Activated CD4-positive, alpha-beta memory T cell treated with anti-CD3 and anti-CD28 coated beads for 36 hours (primary cell): ENCODE data around the gene CD7. TPM values are rescaled to one million over a fixed set of nuclear protein-coding genes. Genes with fewer than 3 reads are reported as not detected.

Experiments
- CTCF ChIA-PET: fragments of 350-600 bp; sonication (Branson Sonifier 250); formaldehyde crosslinking; loops from one replicate; lab custom pipeline; 2021; ENCODE audit warnings: antibody characterized with exemption, inconsistent platforms; lab: Charles Lee
- POLR2A ChIA-PET: fragments of 350-600 bp; sonication (Branson Sonifier 250); formaldehyde crosslinking; loops from one replicate; lab custom pipeline; 2021; ENCODE audit warnings: antibody characterized with exemption; lab: Charles Lee
- DNase-seq: peaks from one replicate; pipeline ENCODE4 v3.0.0-alpha.2; 2020
- H3K27ac Mint-ChIP-seq: one replicate; pipeline ENCODE4 v1.8.0; 2021; ENCODE audit warnings: mixed read lengths
- H3K27me3 Mint-ChIP-seq: one replicate; pipeline ENCODE4 v1.8.0; 2021; ENCODE audit warnings: mixed read lengths
- H3K36me3 Mint-ChIP-seq: one replicate; pipeline ENCODE4 v1.8.0; 2021; ENCODE audit warnings: mixed read lengths
- H3K4me1 Mint-ChIP-seq: one replicate; pipeline ENCODE4 v1.8.0; 2021; ENCODE audit warnings: low read depth, mixed read lengths
- H3K4me3 Mint-ChIP-seq: one replicate; pipeline ENCODE4 v1.8.0; 2021; ENCODE audit warnings: mild to moderate bottlenecking, mixed read lengths
- H3K9me3 Mint-ChIP-seq: one replicate; pipeline ENCODE4 v1.8.0; 2021; ENCODE audit warnings: mixed read lengths
- intact Hi-C: fragments of 100-400 bp; cut with micrococcal nuclease; formaldehyde crosslinking; loops from one replicate; pipeline ENCODE4 v1.15.1; 2023
- total RNA-seq, 2 experiments: library from RNA; stranded (reverse); gene quantifications; one replicate each; pipeline ENCODE4 v1.2.3, GENCODE V29; 2021

CD7 gene
- total RNA-seq, 2 experiments from 2014 or later, result 570 to 574 TPM

DNA sequence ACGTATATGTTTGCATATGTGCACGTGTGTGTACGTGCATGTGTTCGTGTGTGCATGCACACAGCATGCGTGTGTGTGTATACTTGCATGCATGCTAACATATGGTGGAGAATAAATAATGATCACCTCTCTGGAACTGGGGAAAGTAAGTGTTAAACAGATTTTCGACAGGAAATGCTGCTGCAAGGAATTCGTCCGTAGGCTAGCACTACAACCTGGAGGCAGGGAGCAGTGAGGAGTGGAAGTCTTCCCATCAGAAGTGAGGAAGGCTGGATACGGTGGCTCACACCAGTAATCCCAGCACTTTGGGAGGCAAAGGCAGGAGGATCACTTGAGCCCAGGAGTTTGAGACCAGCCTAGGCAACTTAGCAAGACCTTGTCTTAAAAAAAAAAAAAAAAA is 39.1 kb downstream of the CD7 start:
- ChIA-PET CTCF (no interaction called here), POLR2A (no interaction called here)
- Mint-ChIP-seq H3K4me1 (peaks cover 21% of the 10 kb centered on the region), H3K27ac (no peak overlapping the region), H3K4me3 (no peak overlapping the region), H3K27me3 (no peaks in the 10 kb centered on the region), H3K9me3 (no peaks in the 10 kb centered on the region), H3K36me3 (no peaks in the 10 kb centered on the region)
- DNase-seq, result no peak
- intact Hi-C loops, result no loop called here

DNA sequence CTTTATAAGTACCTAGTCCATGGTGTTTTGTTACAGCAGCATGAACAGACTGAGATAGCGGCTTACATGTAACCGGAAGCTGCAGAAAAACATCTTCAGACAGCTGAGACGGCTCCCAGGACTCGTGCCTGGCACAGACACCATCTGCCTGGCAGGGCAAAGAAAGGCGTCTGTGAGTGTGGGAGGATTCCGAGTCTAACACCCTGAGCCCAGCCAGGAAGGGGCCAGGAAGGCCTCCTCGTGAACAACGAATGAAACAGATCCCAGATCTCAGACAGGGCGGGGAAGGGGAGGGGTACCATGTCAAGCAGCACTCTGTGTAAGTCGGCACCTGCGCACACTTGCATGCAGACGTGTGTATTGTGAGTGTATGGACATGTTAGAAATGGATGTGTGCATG is 39.6 kb downstream of the CD7 start:
- no peak overlapping the region for H3K4me3 Mint-ChIP-seq
- CTCF ChIA-PET, result interaction anchor here (1.3 kb wide), 1 partner anchor 72 kb away, joined by 3 read pairs; no protein-coding TSS in a partner anchor
- intact Hi-C loops, result no loop called here

DNA sequence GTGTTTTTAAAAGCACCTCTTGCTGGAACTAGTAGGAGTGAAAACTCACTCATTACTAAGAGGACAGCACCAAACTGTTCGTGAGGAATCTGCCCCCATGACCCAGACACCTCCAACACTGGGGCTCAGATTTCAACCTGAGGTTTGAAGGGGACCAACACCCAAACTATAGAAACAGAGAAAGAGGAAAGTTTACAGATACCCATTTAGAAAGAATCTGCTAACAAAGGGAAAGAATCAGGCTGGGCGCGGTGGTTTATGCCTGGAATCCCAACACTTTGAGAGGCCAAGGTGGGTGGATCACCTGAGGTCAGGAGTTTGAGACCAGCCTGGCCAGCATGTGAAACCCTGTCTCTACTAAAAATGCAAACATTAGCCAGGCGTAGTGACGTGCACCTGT is 40.5 kb downstream of the CD7 start:
- POLR2A ChIA-PET, result interaction anchor here (0.5 to 0.6 kb wide), 2 partner anchors 30 to 125 kb away, joined by 3 to 4 read pairs; no protein-coding TSS in a partner anchor
- H3K36me3 Mint-ChIP-seq, result peaks cover 7% of the 10 kb centered on the region
- CTCF ChIA-PET, result interaction anchor here (0.8 to 1.3 kb wide), 2 partner anchors 71 to 74 kb away, joined by 3 read pairs; no protein-coding TSS in a partner anchor

More for the DNA sequence above, 39.6 kb downstream of the CD7 start:
- no peak for DNase-seq
- POLR2A ChIA-PET, result no interaction called here
- no peaks in the 10 kb centered on the region for H3K36me3 Mint-ChIP-seq
- no peaks in the 10 kb centered on the region for H3K9me3 Mint-ChIP-seq
- H3K27me3 Mint-ChIP-seq, result no peaks in the 10 kb centered on the region
- H3K27ac Mint-ChIP-seq, result no peak overlapping the region
- peaks cover 17% of the 10 kb centered on the region for H3K4me1 Mint-ChIP-seq

DNA sequence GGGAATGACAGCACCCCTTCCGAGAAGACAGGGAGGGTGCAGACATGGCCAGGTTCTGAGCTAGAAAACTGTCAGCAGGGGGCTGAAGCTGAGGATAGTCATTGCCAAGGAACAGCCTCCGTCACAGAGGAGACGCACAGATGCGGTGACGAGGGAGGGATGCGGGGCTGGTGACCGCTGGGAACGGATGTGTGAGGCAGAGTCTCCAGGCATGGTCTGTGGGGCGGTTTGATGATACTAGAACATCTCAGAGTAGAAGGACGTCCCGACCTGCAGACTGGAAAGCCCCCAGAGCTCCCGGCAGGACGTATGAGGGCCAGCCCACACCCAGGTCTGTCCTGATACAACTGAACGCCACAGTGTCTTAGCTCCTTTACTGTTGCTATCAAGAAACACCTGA is 42.1 kb downstream of the CD7 start:
- intact Hi-C loops, result no loop called here
- Mint-ChIP-seq H3K4me1 (peaks cover 23% of the 10 kb centered on the region), H3K27ac (no peak overlapping the region), H3K9me3 (no peaks in the 10 kb centered on the region), H3K36me3 (peaks cover 20% of the 10 kb centered on the region), H3K27me3 (no peaks in the 10 kb centered on the region), H3K4me3 (no peak overlapping the region)
- CTCF ChIA-PET, result no interaction called here
- no peak for DNase-seq
- POLR2A ChIA-PET, result interaction anchor here (3.7 kb wide), 1 partner anchor 23 kb away, joined by 19 read pairs; no protein-coding TSS in a partner anchor

More for the DNA sequence above, 40.5 kb downstream of the CD7 start:
- Mint-ChIP-seq H3K4me1 (peaks cover 18% of the 10 kb centered on the region), H3K27ac (no peak overlapping the region), H3K4me3 (no peak overlapping the region), H3K9me3 (no peaks in the 10 kb centered on the region), H3K27me3 (no peaks in the 10 kb centered on the region)
- intact Hi-C loops, result no loop called here
- no peak for DNase-seq

DNA sequence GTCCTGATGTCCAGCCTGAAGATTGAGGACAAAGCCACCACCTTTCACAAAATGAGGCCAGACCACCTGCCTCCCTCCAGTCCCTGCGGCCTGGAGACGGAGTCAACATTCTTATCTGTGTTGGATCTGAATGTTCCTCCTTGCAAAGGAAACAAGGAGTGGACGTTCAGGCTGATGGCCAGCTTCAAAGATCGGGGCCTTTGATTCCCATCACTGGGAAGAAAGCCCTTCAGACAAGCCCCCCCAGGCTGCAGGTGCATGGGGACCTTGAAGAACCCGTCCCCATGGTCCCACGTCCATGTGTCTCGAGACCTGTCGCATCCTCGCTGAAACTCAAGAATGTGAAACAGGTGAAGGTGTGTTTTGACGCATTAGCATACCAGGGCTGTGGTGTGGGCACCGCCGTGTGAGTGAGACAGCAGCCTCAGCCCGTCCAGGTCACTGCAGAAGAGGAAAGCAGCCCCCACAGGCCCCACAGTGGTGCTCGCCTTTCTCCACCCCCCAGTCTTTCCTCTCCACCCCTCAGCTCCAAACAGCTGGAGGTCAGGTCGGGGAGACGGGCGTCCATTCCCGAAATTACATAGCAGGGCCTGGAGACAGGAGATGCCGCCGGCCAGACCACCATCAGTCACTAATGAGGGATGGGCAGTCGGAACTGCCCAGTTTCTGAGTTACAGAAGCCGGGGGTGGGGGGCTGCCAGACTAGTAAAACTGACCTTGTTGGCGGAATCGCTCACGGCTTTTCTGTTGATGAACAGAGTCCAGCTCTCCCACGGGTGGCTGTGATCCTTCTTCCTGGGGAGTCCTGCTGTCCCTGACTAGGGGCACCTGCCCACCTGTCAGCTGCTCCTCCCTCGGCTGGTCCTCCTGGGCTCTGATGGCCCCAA is 43.0 kb downstream of the CD7 start:
- Mint-ChIP-seq H3K27ac (no peak overlapping the region), H3K4me3 (peak overlapping the region; percentile 88), H3K4me1 (peaks cover 33% of the 10 kb centered on the region), H3K9me3 (no peaks in the 10 kb centered on the region), H3K36me3 (peaks cover 26% of the 10 kb centered on the region), H3K27me3 (no peaks in the 10 kb centered on the region)
- DNase-seq, result no peak
- ChIA-PET POLR2A (interaction anchor here (0.8 to 3.7 kb wide), 7 partner anchors 8 to 47 kb away, joined by 3 to 19 read pairs (median 5); no protein-coding TSS in a partner anchor), CTCF (interaction anchor here (0.9 to 1.3 kb wide), 3 partner anchors 24 to 69 kb away, joined by 3 to 10 read pairs (median 5); no protein-coding TSS in a partner anchor)
- intact Hi-C loops, result no loop called here

DNA sequence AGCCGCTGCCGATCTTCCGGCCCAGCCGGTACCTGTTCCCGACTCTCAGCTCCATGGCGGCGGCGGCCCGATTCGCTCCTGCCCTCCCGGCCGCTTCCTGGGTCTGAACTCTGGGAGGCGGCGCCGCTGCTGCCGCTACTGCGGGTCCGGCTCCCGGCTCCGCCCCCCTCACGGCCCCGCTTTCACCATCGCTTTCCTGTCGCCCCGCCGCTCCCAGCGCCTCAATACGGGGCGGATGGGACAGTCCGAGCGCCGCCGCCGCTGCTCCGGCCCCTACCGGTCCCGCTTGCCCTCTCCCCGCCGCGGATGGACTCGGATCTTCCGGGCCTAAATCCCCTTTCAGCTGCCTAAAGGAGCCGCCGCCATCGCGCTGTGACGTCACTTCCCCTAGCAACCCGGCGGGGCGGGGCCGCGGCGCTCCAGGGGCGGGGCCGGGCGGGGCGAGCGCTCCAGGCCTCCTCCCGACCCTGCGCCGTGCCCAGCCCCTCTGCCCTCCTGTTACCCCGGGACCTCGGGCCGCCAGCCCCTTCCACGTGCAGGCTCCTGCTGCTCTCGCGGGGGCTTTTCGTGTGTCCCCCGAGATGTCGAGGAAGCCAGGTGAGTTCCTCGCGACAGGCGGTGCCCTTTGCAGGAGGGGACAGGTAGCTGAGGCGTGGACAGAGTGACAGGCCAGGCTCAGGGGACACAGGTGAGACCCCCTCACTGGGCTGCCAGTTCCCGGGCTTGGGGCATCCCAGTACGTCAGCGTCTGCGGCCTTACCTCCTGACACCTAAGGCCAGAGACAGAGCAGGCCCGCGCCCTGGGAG is 43.9 kb downstream of the CD7 start, which contains the start of gene CSNK1D:
Gene CSNK1D, minus strand, starts transcription at position 374 of the 807 bp plus-strand sequence. Its CDS starts 319 bp downstream, at position 55.
- intact Hi-C loops, result loop anchor here (1.0 to 2.0 kb wide), 3 partner anchors 19 to 250 kb away; partner anchors contain the start of gene LRRC45
- H3K9me3 Mint-ChIP-seq, result no peaks in the 10 kb centered on the region
- CTCF ChIA-PET, result interaction anchor here (1.2 to 1.3 kb wide), 2 partner anchors 25 to 48 kb away, joined by 5 to 10 read pairs; no protein-coding TSS in a partner anchor

DNA sequence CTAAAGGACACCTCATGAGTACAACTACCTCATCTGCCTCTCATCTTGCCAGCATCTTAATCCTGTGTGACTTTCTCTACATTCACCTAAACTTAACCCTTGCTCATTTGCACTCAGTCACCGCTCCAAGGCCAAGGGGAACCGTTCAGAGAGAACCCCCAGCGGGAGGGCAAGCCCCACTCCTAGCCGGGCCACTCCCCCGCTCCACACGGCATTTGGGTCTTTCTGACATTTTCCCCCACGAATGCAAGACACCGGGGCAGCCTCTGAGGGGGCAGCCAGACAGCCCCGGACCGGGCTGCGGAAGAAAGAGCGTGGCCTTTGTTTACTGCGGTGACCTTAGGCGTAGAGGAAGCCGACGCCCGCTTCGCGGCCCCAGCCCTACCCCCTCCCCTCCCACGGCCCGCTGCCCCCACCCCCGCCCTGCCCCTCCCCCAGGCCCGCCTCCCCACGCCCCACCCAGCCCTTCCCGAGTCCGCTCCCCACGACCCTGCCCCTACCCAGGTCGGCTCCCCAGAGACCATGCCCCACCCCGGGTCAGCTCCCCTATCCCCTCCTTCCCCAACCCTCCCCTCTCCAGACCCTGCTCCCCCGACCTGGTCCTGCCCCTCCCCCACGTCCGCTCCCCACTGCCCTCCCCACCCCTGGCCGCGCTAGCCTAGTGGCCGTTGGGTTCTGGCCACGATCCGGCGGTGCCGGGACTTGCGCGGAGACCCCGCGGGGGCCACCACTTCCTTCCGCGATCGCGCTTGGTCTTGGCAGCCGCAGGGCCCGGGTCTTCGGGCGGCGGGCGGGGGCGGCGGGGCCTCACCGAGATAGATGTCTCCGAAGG is 44.7 kb downstream of the CD7 start:
- H3K27me3 Mint-ChIP-seq, result no peaks in the 10 kb centered on the region
- POLR2A ChIA-PET, result interaction anchor here (1.3 to 3.7 kb wide), 6 partner anchors 10 to 36 kb away, joined by 3 to 19 read pairs (median 6); no protein-coding TSS in a partner anchor
- H3K27ac Mint-ChIP-seq, result peak overlapping the region; percentile 98
- H3K9me3 Mint-ChIP-seq, result no peaks in the 10 kb centered on the region
- peak; percentile 52 for DNase-seq
- H3K4me3 Mint-ChIP-seq, result peak overlapping the region; percentile 88
- CTCF ChIA-PET, result interaction anchor here (1.3 kb wide), 1 partner anchor 26 kb away, joined by 10 read pairs; no protein-coding TSS in a partner anchor
- H3K4me1 Mint-ChIP-seq, result peaks cover 48% of the 10 kb centered on the region
- peaks cover 35% of the 10 kb centered on the region for H3K36me3 Mint-ChIP-seq
- intact Hi-C loops, result loop anchor here (1.0 to 2.0 kb wide), 3 partner anchors 20 to 249 kb away; partner anchors contain the start of gene LRRC45

More for the DNA sequence above, 43.9 kb downstream of the CD7 start, which contains the start of gene CSNK1D:
- peak within 1 kb of the TSS; percentile 98 for H3K27ac Mint-ChIP-seq
- peak within 1 kb of the TSS; percentile 88 for H3K4me3 Mint-ChIP-seq
- DNase-seq, result peak; percentile 94
- peaks cover 40% of the 10 kb centered on the region for H3K4me1 Mint-ChIP-seq
- POLR2A ChIA-PET, result interaction anchor here (0.8 to 3.7 kb wide), 8 partner anchors 9 to 47 kb away, joined by 3 to 19 read pairs (median 4); no protein-coding TSS in a partner anchor
- peaks cover 29% of the 10 kb centered on the region for H3K36me3 Mint-ChIP-seq
- no peaks in the 10 kb centered on the region for H3K27me3 Mint-ChIP-seq

DNA sequence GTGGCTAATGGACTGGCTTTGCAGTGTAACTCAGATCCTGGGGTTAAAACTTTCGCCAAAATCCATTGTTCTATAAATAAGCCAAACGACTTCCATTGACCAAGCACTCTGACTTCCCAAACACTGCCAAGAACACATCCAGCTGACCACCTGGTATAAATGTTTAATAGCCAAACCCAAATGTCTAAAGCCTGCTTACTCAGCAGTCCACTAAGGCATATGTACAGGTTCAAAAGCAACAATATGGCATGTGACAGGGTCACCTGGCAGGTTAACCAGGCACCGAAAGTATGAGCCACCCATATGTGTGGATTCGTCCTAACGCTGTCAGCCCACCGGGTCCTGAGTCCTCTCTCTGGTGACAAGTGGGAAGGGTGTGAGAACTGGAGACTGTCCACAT is 46.0 kb downstream of the CD7 start:
- peaks cover 43% of the 10 kb centered on the region for H3K36me3 Mint-ChIP-seq
- no peaks in the 10 kb centered on the region for H3K9me3 Mint-ChIP-seq
- intact Hi-C loops, result no loop called here
- peak overlapping the region; percentile 79 for H3K27ac Mint-ChIP-seq
- ChIA-PET POLR2A (no interaction called here), CTCF (no interaction called here)
- no peaks in the 10 kb centered on the region for H3K27me3 Mint-ChIP-seq
- no peak for DNase-seq
- H3K4me3 Mint-ChIP-seq, result peak overlapping the region; percentile 84
- H3K4me1 Mint-ChIP-seq, result peaks cover 60% of the 10 kb centered on the region

DNA sequence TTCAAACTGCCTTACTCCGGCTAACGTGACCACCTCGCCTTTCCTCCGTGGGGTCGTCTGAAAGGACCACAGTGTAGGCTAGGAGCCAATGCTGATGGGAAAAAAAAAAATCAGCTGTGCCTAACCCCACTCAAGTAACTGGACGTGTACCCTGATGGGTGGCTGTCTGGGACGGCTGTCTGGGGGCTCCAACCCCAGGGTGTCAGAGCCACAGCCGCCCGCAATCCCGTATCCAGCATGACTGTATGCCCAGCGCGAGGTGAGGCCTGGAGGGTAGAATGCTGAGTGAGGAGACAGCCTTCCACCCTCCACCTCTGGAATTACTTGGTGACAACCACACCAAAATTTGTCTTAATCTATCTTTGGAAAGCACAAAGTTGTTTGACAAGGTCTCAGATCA is 46.8 kb downstream of the CD7 start:
- no peak for DNase-seq
- ChIA-PET POLR2A (interaction anchor here (0.5 kb wide), 1 partner anchor 19 kb away, joined by 3 read pairs; no protein-coding TSS in a partner anchor), CTCF (interaction anchor here (2.4 kb wide), 1 partner anchor 50 kb away, joined by 5 read pairs; no protein-coding TSS in a partner anchor)
- Mint-ChIP-seq H3K4me1 (peaks cover 67% of the 10 kb centered on the region), H3K4me3 (peak overlapping the region; percentile 45), H3K36me3 (peaks cover 51% of the 10 kb centered on the region), H3K27ac (peak overlapping the region; percentile 81), H3K9me3 (no peaks in the 10 kb centered on the region), H3K27me3 (no peaks in the 10 kb centered on the region)
- intact Hi-C loops, result no loop called here

DNA sequence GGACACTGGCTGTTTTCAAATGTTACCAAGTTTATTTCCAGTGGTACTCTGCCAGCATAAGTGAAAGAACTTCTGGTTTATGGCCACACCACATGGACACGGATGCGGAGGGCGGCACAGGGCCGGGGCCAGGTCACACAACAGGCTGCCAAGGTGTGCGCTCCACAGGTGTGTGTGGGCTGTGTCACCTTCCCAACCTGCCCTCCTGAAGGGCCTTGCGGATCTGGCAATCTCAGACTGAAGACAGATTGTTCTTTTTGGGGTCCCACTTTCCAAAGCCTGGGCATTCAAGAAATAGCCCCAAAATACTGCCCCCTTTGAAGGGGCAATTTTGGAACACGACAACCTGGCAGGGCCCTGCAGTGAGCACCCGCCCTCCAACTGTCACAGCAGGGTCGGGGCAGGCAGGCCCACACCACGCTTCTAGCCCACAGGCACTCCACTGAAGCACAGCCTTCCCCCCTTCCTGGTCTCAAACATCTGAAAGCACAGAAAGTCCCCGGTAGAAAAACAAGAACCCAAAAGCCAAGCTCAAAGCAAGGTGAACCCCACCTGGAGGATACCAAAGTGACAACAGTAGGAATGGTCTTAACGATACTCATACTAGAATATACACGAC is 47.4 kb downstream of the CD7 start:
- intact Hi-C loops, result no loop called here
- Mint-ChIP-seq H3K27ac (peak overlapping the region; percentile 81), H3K4me1 (peaks cover 69% of the 10 kb centered on the region), H3K27me3 (no peaks in the 10 kb centered on the region), H3K36me3 (peaks cover 53% of the 10 kb centered on the region), H3K4me3 (peak overlapping the region; percentile 45), H3K9me3 (no peaks in the 10 kb centered on the region)
- no peak for DNase-seq
- ChIA-PET POLR2A (interaction anchor here (1.2 kb wide), 1 partner anchor 27 kb away, joined by 3 read pairs; no protein-coding TSS in a partner anchor), CTCF (interaction anchor here (2.4 kb wide), 1 partner anchor 51 kb away, joined by 5 read pairs; no protein-coding TSS in a partner anchor)
